Peyer's patch (tissue), 4 donors: ENCODE results near the gene SELENOT.

Source experiments
- POLR2A ChIP-seq, 2 donors: fragments of 450-650 bp; IDR thresholded peaks; one replicate each; pipeline ENCODE4 v1.5.1; 2017; ENCODE audit warnings: antibody characterized with exemption in 2 of 2, mild to moderate bottlenecking in 2 of 2, moderate library complexity in 2 of 2
- TF ChIP-seq, protein P1 (sequence below), 6 experiments: fragments of 450-650 bp in 4 of 6; fragments of 200-600 bp in 2 of 6; sonication (generic) in 1 of 6; IDR thresholded peaks; one replicate each; pipeline ENCODE4 v1.5.1; 2017 to 2019; ENCODE audit warnings: antibody characterized with exemption in 6 of 6, mild to moderate bottlenecking in 3 of 6, moderate library complexity in 1 of 6

- no peak for TF ChIP-seq POLR2A (IDR thresholded peaks at IDR 0.05)
- TF ChIP-seq, protein P1, sequence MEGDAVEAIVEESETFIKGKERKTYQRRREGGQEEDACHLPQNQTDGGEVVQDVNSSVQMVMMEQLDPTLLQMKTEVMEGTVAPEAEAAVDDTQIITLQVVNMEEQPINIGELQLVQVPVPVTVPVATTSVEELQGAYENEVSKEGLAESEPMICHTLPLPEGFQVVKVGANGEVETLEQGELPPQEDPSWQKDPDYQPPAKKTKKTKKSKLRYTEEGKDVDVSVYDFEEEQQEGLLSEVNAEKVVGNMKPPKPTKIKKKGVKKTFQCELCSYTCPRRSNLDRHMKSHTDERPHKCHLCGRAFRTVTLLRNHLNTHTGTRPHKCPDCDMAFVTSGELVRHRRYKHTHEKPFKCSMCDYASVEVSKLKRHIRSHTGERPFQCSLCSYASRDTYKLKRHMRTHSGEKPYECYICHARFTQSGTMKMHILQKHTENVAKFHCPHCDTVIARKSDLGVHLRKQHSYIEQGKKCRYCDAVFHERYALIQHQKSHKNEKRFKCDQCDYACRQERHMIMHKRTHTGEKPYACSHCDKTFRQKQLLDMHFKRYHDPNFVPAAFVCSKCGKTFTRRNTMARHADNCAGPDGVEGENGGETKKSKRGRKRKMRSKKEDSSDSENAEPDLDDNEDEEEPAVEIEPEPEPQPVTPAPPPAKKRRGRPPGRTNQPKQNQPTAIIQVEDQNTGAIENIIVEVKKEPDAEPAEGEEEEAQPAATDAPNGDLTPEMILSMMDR (IDR thresholded peaks at IDR 0.05): no peak
These were observed 5.5 kb upstream of the SELENOT start for GRCh38 chr3:150597646-150598045.
